ENCODE measurements around the gene TMEM221.

The TMEM221 gene

GRCh38 chr19:17457616-17458015 is 9.1 kb upstream of the TMEM221 start (continued):
- TF ChIP-seq ATF2 (tag by site-specific recombination; IDR thresholded peaks at IDR 0.05; ENCODE audit: low read depth), result no peak
- no peak for TF ChIP-seq ZNF324 (tag by site-specific recombination; IDR thresholded peaks at IDR 0.05)
- no peak for TF ChIP-seq REST (tag by site-specific recombination; IDR thresholded peaks at IDR 0.05)

- ChIA-PET CTCF (no interaction called here), POLR2A (no interaction called here)
- H3K4me1 ChIP-seq (ENCODE audit: control insufficient read depth, insufficient read depth, low read length), result no peaks in the 10 kb centered on the region
- peak; percentile 54; the same call in 1 of the 2 replicates for TF ChIP-seq ZNF518A (tag by site-specific recombination; conservative IDR thresholded peaks at IDR 0.05; ENCODE audit: low read depth)
- TF ChIP-seq ZNF521 (tag by site-specific recombination; IDR thresholded peaks at IDR 0.05), result no peak
- TF ChIP-seq, protein P1, sequence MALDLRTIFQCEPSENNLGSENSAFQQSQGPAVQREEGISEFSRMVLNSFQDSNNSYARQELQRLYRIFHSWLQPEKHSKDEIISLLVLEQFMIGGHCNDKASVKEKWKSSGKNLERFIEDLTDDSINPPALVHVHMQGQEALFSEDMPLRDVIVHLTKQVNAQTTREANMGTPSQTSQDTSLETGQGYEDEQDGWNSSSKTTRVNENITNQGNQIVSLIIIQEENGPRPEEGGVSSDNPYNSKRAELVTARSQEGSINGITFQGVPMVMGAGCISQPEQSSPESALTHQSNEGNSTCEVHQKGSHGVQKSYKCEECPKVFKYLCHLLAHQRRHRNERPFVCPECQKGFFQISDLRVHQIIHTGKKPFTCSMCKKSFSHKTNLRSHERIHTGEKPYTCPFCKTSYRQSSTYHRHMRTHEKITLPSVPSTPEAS (tag by site-specific recombination; IDR thresholded peaks at IDR 0.05), result no peak
- TF ChIP-seq ZNF629 (tag by site-specific recombination; IDR thresholded peaks at IDR 0.05), result 0 out of 2 replicates have a peak, but pooled peaks have one; percentile 15
- TF ChIP-seq ZNF623 (tag by site-specific recombination; IDR thresholded peaks at IDR 0.05), result peak; percentile 35
- TF ChIP-seq ZNF426 (tag by site-specific recombination; IDR thresholded peaks at IDR 0.05), result peak; percentile 41
- no peak for TF ChIP-seq ZNF146 (tag by site-specific recombination; IDR thresholded peaks at IDR 0.05)
- 0 out of 2 replicates have a peak, but pooled peaks have one; percentile 33 for TF ChIP-seq ZBTB8A (tag by site-specific recombination; IDR thresholded peaks at IDR 0.05)
- 0 out of 2 replicates have a peak, but pooled peaks have one; percentile 10 for TF ChIP-seq ZNF654 (tag by site-specific recombination; IDR thresholded peaks at IDR 0.05; ENCODE audit: low read depth)
- TF ChIP-seq ZFP37 (tag by site-specific recombination; IDR thresholded peaks at IDR 0.05), result no peak
- no peak for TF ChIP-seq SCRT2 (tag by site-specific recombination; IDR thresholded peaks at IDR 0.05)
- no peak for TF ChIP-seq BCL11A (tag by site-specific recombination; IDR thresholded peaks at IDR 0.05; ENCODE audit: low read depth)
- TF ChIP-seq ZNF664 (tag by site-specific recombination; IDR thresholded peaks at IDR 0.05), result no peak
- peak; percentile 72; the same call in 1 of the 2 replicates for TF ChIP-seq ZNF394 (tag by site-specific recombination; IDR thresholded peaks at IDR 0.05; ENCODE audit: borderline replicate concordance)
- no peak for TF ChIP-seq ZNF350 (tag by site-specific recombination; IDR thresholded peaks at IDR 0.05)
- TF ChIP-seq ZNF335 (tag by site-specific recombination; conservative IDR thresholded peaks at IDR 0.05), result no peak
- H3K36me3 ChIP-seq (ENCODE audit: control insufficient read depth in 2 of 2, insufficient read depth in 1 of 2, low read length in 2 of 2), result no peaks in the 10 kb centered on the region
- no peaks in the 10 kb centered on the region for H3K9me3 ChIP-seq (ENCODE audit: control insufficient read depth, insufficient read depth, low read depth, low read length)
- H3K27ac ChIP-seq (ENCODE audit: extremely low read depth, low read depth, low read length), result no peak overlapping the region
- H3K4me3 ChIP-seq (ENCODE audit: low read depth, low read length), result no peak overlapping the region
Measured at GRCh38 chr19:17456127-17456526, 7.7 kb upstream of the TMEM221 start.

Data from HEK293 (cell line).